ENCODE measurements around the gene SMOC2. TPM values are rescaled to one million over a fixed set of nuclear protein-coding genes. Genes with fewer than 3 reads are reported as not detected.

Gene SMOC2
- total RNA-seq, 1 donor from 2014 or later = 12.6 TPM

DNA sequence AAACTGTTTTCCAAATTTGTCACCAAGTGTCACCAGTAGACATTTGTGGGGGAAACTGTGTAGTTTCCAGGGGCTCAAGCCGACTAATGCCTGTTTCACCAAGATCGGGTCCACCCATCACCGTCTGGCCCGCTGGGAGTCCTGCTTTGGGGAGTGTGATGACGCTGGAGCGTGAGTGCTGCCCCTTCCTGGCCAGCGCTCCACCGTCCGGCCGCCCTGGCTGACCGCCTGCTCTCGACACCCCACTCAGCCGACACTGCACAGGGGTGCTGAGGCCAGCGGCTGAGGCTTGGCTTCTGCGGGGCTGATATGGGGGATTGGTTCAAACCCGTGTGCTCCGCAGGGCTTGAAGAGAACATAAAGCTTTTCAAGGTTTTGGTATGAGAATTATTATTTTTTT, 160.1 kb downstream of the SMOC2 start:
- ATAC-seq (no peak), DNase-seq (no peak)
- Histone ChIP-seq H3K27me3 (ENCODE audit: low read depth) (no peaks in the 10 kb centered on the region), H3K36me3 (no peaks in the 10 kb centered on the region), H3K4me1 (no peaks in the 10 kb centered on the region), H3K4me3 (no peak overlapping the region), H3K9me3 (no peaks in the 10 kb centered on the region), H3K27ac (no peak overlapping the region)
- intact Hi-C loops (cut with DNase I) = no loop called here
- TF ChIP-seq, protein P1, sequence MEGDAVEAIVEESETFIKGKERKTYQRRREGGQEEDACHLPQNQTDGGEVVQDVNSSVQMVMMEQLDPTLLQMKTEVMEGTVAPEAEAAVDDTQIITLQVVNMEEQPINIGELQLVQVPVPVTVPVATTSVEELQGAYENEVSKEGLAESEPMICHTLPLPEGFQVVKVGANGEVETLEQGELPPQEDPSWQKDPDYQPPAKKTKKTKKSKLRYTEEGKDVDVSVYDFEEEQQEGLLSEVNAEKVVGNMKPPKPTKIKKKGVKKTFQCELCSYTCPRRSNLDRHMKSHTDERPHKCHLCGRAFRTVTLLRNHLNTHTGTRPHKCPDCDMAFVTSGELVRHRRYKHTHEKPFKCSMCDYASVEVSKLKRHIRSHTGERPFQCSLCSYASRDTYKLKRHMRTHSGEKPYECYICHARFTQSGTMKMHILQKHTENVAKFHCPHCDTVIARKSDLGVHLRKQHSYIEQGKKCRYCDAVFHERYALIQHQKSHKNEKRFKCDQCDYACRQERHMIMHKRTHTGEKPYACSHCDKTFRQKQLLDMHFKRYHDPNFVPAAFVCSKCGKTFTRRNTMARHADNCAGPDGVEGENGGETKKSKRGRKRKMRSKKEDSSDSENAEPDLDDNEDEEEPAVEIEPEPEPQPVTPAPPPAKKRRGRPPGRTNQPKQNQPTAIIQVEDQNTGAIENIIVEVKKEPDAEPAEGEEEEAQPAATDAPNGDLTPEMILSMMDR (IDR thresholded peaks at IDR 0.05) = no peak

- ATAC-seq (no peak), DNase-seq (no peak)
- Histone ChIP-seq H3K27ac (no peak overlapping the region), H3K4me3 (no peak overlapping the region), H3K4me1 (no peaks in the 10 kb centered on the region), H3K36me3 (no peaks in the 10 kb centered on the region), H3K27me3 (ENCODE audit: low read depth) (no peaks in the 10 kb centered on the region), H3K9me3 (no peaks in the 10 kb centered on the region)
- intact Hi-C loops (cut with DNase I) = no loop called here
- TF ChIP-seq, protein P1 (IDR thresholded peaks at IDR 0.05) = no peak
Observed at GRCh38 chr6:168601546-168601945, 160.6 kb downstream of the SMOC2 start.

DNA sequence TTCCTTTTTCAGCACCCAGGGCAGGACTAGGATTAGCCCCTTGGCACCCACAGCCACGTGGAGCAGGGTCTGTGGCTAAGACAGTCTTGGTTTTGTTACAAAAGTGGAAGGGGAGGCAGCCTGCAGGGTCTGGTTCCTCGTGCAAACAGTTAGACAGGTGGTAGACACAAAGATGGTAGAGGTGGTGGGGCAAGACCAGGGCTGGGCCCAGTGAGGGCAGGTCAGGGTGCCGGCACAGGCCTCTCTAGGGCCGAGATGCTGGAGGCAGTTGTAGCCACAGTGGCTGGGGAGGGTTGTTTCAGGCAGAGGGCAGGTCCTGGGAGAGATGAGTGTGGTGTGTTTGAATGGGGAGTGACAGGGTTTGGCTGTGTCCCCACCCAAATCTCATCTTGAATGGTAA, 161.6 kb downstream of the SMOC2 start:
- H3K27ac ChIP-seq = no peak overlapping the region
- intact Hi-C loops (cut with DNase I) = no loop called here
- H3K4me3 ChIP-seq = no peak overlapping the region
- no peaks in the 10 kb centered on the region for H3K9me3 ChIP-seq
- H3K36me3 ChIP-seq = no peaks in the 10 kb centered on the region
- ATAC-seq (no peak), DNase-seq (no peak)
- no peaks in the 10 kb centered on the region for H3K4me1 ChIP-seq
- no peaks in the 10 kb centered on the region for H3K27me3 ChIP-seq (ENCODE audit: low read depth)
- TF ChIP-seq, protein P1 (IDR thresholded peaks at IDR 0.05) = no peak

- no peaks in the 10 kb centered on the region for H3K9me3 ChIP-seq
- DNase-seq = no peak
- TF ChIP-seq, protein P1 (IDR thresholded peaks at IDR 0.05) = no peak
Observed at GRCh38 chr6:168603234-168603633, 162.2 kb downstream of the SMOC2 start.

DNA sequence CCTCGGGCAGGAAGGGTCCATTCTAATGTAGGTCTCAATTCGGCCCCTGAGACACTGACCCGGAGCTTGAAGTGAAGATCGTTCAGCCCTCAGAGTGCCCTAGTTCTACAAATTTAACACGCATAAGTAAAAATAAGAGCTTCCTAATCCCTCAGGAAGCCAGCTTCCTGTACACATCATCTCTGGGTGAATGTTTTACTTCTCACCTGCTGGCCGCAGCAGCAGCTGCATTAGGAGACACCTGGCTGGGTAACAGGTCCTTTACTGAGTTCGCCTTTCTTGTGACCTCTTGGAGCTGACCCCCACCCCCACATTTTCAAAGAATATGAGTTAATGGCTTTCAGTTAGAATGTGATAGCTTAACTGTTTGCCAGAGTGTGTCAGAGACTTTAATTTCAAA, 165.0 kb downstream of the SMOC2 start:
- intact Hi-C loops (cut with DNase I) = no loop called here
- no peaks in the 10 kb centered on the region for H3K27me3 ChIP-seq (ENCODE audit: low read depth)
- no peaks in the 10 kb centered on the region for H3K9me3 ChIP-seq
- no peaks in the 10 kb centered on the region for H3K36me3 ChIP-seq
- ATAC-seq = no peak
- TF ChIP-seq, protein P1 (IDR thresholded peaks at IDR 0.05) = no peak
- no peak overlapping the region for H3K4me3 ChIP-seq
- no peaks in the 10 kb centered on the region for H3K4me1 ChIP-seq
- no peak for DNase-seq
- no peak overlapping the region for H3K27ac ChIP-seq

More at GRCh38 chr6:168603234-168603633, 162.2 kb downstream of the SMOC2 start:
- Histone ChIP-seq H3K27me3 (ENCODE audit: low read depth) (no peaks in the 10 kb centered on the region), H3K36me3 (no peaks in the 10 kb centered on the region), H3K27ac (no peak overlapping the region), H3K4me3 (no peak overlapping the region), H3K4me1 (no peaks in the 10 kb centered on the region)
- ATAC-seq = no peak
- intact Hi-C loops (cut with DNase I) = no loop called here

DNA sequence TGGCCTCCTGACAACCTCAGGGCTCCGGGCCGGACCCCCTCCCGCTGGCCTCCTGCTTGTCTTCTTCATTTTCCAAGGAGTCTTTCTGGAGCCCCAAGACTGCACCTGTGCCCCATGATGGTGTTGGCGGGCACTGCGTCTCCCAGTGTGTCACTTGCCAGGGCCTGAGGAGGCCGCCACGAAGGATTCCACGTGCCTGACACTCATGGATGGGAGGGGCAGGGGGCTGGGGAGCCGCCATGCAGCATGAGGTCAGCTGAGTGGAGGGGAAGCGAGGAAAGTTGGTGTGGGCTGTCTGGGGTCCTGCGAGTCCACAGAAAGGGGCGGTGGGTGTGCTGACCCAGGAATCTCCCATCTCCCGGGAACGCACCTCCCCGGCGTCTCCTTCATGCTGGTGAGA, 165.7 kb downstream of the SMOC2 start:
- TF ChIP-seq, protein P1 (IDR thresholded peaks at IDR 0.05) = no peak
- H3K27ac ChIP-seq = no peak overlapping the region
- ATAC-seq = no peak
- no peaks in the 10 kb centered on the region for H3K4me1 ChIP-seq
- H3K36me3 ChIP-seq = no peaks in the 10 kb centered on the region
- H3K27me3 ChIP-seq (ENCODE audit: low read depth) = no peaks in the 10 kb centered on the region
- intact Hi-C loops (cut with DNase I) = no loop called here
- H3K9me3 ChIP-seq = no peaks in the 10 kb centered on the region
- no peak for DNase-seq
- H3K4me3 ChIP-seq = no peak overlapping the region

Measured in lower lobe of right lung (tissue), 2 donors.